ENCODE measurements around the gene PLCXD3.
"Not testable (repeated sequence)": the region's sequence is repeated elsewhere in the genome, so short reads cannot be mapped to it uniquely, and the experiment has no call there.

Gene PLCXD3

DNA sequence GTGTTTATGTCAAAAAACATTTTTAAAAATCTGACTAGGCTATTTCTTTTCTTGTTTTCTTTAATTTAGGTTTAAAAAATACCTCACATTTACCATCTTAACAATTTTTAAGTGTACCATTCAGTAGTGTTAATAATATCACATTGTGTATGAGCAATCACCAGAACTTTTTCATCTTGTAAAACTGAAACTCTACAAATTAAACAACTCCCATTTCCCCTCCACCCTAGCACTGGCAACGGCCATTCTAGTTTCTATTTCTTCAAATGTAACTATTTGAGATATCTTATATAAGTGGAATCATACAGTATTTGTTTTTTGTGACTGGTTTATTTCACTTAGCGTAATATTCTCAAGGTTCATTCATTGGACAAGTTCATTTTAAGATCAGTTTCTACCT is 27.7 kb downstream of the PLCXD3 start:
- no peak for DNase-seq

- no peak for DNase-seq
Measured at GRCh38 chr5:41482173-41482572, 28.2 kb downstream of the PLCXD3 start.

DNA sequence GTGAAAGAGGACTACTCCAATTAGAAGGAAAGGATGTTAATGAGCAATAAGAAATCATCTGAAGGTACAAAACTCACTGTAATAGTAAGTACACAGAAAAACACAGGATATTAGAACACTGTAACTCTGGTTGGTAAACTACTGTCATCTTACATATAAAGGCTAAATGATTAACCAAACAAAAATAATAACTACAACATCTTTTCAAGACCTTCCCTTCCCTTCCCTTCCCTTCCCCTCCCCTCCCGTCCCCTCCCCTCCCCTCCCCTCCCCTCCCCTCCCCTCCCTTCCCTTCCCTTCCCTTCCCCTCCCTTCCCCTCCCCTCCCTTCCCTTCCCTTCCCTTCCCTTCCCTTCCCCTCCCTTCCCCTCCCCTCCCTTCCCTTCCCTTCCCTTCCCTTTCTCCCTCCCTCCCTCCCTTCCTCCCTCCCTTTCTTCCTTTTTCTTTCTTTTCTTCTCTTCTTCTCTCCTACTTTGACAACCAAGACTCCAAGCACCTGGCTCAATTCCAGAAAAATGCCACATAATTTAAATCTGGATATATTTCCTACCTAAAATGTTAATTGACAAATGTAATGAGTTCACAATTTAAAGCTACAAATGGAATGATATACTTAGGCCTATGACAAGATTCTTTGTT is 38.7 kb downstream of the PLCXD3 start:
- DNase-seq: not testable (repeated sequence)

DNA sequence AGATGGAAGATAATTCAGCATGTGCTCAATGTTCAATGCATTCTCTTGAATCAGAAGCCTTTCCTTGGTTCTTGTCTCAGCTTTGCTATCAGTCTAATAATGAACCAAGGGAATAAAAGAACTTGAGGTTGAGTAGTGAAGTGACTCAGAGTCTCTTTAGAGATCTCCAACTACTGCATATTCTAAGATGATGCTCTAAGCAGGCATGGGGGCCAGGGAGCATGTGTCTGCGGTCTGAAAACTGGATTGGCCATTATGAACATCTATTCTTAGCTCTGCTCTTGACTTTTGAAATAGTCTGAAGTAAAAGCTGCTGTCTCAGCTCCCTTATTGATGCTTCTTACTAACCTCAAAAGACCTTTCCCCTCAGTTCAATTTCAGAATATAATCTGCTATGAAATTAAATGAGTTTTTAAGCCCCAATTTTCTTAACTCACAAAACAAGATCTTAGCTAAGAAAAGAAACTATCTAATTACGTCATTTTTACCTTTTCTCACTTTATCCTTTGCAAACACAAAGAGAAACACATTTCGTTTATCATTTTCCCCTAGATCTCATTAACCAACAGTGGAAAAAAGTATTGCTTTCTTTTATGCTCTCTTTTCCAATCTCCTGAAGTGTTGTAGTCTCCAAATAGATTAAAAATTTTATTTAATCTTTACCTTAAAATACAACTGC is 44.8 kb downstream of the PLCXD3 start:
- no peak for DNase-seq

- DNase-seq: no peak
Measured at GRCh38 chr5:41459557-41459956, 50.8 kb downstream of the PLCXD3 start.

DNA sequence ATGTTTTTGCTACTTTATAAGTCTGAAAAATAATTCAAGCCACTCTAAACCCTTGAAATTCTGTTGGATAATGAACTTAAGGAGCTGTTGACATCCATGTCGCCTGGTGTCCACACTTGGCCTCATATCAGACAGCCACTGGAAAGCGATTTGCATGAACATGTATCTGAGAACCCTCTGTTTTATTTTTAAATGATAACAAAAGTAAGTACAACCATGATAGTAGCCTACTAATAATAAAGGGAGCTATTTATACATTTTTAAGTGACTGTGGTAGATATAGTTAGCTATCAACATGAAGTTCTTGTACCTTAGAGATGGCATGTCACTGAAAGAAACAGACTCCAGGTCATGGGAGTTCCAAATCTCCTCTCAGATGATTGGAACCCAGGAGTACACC is 53.3 kb downstream of the PLCXD3 start:
- no peak for DNase-seq

DNA sequence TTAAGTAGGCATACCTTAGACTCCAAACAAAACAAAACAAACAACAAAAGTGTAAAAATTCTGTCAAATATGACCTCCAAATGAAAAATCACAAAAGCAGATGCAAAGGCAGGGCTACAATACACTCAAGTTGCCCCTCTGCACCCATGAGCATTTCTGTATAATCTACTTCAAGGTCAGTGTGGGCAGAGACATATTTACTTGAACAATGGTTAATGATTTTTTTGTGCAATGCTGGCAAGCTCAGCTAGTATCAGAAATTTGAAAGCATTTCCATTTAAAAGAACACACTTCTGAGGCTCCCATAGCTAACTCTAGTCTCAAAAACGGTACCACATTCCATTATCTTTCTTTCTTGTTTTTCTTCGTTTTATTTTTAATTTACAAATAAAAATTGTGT is 57.9 kb downstream of the PLCXD3 start:
- DNase-seq: no peak

DNA sequence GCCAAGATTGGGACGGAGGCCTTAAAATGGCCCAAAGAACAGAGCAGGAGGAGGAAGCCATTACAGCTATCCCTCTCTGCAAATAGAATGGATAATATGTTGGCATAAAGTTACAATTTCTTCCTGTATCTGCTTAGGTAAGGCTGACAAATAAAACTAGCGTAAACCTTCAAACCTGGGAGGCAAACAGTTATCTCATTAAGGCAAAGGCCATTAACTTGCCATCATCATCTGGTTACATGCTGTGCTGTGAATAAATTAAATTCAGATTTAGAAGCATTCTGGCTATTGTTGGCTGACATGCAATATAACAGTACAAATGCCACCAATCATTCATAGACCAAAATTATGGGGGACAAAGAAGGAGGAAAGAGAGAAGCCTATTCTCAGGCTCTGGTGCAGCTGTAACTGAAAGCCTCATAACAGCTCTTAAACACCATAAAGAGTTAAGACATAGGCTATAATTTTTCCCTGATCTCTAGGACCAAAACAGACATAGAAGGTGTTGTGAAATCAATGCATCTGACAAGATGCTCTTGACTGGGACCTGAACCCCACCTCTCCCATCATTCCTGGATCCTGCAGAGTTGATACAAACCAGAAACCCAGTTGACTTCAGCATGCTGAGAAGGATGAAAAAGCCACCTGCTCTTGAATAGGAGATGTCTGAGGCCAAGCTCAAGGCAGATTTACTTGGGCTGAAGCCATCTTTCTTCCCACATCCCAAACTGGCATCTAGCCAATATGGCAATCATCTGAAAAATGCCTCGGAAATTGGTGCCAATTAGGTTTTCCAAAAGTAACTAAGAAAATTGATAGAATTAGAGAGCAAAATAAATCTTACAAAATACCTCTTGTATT is 62.5 kb downstream of the PLCXD3 start:
- DNase-seq: no peak

DNA sequence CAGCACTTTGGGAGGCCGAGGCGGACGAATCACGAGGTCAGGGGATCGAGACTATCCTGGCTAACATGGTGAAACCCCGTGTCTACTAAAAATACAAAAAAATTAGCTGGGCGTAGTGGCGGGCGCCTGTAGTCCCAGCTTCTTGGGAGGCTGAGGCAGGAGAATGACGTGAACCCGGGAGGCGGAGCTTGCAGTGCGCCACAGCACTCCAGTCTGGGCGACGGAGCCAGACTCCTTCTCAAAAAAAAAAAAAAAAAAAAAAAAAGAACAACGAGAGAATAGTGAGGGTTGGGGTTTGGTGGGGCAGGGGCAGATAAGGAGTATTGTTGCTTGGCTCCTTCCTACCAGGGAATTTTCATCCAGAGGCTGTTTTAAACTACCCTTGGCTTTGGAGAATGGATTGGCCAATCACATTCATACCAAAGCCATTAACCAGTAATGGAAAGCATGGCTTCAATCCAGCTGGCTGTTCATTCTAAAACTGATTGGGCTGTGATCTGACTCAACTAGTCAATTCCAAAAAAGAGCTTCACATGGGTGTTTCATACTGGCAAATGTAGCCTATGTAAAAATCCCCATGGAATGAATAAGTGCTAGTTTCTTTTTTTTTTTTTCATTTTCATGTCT is 64.4 kb downstream of the PLCXD3 start:
- DNase-seq: no peak

GRCh38 chr5:41435276-41435675 is 75.1 kb downstream of the PLCXD3 start:
- DNase-seq: no peak

DNA sequence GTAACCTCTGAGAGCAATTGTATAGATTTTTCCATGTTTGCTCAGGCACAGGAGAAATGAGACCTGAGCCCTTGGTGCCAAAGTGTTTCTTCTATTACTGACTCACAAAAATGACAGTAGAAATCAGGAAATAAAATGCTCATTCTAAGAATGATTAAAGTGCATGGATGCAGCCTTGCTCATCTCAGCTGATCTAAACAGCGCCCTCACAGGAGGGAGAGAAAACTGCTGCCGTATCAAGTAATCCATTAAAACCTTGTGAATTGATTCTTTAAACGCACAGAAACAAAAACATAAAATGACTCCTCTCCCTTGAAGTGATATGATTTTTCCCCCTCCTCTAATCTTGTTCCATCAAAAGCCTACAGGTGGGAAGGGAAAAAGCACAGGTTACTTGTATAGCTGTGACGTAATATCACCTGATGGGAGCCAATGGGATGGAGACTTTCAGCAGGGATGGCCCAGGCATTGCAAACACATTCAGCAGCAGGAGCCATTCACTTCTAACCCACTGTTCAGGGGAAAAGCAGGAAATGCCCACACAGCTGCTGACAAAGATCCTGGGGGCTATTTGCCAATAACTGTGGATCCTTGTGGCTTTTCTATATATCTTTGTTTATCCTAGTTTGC is 76.7 kb downstream of the PLCXD3 start:
- peak; percentile 19 for DNase-seq

- no peak for DNase-seq
Measured at GRCh38 chr5:41432481-41433253, 77.7 kb downstream of the PLCXD3 start.

- no peak for DNase-seq
Measured at GRCh38 chr5:41427505-41427904, 82.9 kb downstream of the PLCXD3 start.

GRCh38 chr5:41425736-41426135 is 84.7 kb downstream of the PLCXD3 start:
- DNase-seq: no peak

DNA sequence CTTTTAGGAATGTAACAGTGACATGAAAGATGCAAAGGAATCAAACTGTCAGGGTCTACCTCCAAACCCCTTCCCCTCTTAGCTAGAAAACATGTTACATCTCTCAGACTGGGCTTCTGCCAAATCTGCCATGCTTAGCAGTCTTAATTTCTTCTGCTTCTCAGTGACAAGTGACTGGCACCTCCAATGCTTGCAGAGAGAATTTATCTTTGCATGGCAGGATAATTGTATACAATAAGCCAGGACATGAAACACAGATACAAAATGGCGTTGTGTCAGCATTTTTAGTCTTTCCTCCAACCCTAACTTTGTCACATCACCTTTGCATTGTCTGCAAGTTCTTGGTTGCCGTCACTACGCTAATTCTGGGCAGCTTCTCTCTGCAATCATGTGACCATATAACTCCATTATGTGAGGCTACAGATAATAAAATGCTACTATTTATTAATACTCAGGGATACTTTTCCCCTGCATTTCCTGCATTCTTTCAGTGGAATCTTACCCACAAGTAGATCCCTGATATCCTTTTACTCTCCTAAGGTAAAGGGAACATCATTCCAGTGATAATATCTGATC is 89.8 kb downstream of the PLCXD3 start:
- DNase-seq: no peak

- DNase-seq: no peak
Measured at GRCh38 chr5:41418220-41419031, 92.0 kb downstream of the PLCXD3 start.

DNA sequence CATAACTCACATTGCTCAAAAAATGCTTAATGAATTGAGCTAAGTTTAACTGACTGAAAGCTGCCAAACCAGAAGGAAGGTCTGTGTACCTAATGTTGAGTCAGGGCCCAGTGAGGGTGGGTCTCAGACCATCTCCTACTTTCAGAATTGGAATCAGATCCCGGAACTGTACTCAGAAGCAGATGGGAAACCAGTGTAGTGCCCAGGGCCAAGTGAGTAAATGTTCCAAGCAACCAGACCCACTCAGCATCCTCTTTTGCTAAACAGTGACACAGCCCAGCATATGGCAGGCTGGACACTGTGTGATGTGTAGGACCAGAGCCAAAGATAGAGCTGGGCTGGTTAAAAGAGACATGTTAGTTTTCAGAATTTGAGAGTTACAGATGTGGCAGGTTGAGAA is 94.1 kb downstream of the PLCXD3 start:
- no peak for DNase-seq

DNA sequence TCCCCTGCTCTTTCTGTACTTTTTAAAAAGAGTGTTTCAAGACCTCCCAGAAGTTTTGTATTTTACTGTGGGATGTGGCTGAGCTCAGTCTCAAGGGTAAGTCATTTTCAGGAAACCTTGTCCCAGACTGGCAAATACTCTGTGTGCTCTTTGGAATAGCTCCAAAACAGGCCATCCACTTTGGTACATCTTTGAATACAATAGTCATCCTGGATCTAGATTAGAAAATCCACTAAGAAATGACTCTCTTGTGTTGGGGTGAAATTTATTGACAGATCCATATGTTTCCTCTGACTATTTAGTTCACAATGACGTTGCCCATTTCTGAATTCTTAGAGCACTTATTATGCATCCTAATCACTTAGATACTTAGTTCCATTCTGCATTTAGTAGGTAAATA is 95.2 kb downstream of the PLCXD3 start:
- DNase-seq: no peak

GRCh38 chr5:41414598-41414997 is 95.8 kb downstream of the PLCXD3 start:
- no peak for DNase-seq

DNA sequence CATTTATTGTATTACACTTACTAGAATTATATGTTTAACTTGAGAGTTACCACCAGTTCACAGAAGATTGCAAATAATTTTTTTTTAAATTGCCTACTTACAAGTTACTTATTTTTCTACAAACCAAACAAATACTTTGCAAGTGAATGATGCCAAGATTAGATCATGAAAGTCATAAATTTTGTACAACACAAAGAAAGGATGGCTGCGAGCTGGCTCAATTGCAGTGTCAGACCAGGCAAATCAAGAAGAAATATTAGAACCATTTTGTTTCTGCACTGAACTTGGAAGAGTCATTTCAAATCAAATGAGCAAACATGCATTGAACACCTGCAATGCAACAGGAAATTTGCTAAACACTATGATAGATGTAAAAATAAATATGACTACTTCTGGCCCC is 97.3 kb downstream of the PLCXD3 start:
- no peak for DNase-seq

DNA sequence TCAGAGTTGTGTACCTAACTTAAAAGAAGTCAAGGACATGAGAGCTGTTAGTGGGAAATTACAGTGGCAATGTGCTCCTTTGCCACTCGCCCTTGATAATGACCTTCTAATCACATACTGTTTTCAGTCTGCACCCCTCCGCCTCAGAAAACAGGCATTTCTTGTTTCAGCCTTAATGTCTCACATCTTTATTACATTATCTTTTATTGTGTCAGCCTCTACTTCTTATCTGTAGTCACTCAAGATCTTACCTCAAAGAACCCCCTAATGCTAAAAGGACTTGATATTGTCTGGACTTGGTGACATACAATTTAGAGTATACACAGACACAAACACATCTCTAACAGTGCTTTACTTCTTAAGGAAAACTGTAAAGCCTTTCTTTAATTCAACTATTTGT is 97.9 kb downstream of the PLCXD3 start:
- DNase-seq: no peak

Data from NCI-H748 treated with DMSO at 0.1 percent for 48 hours (cell line).